Thyroid gland (tissue), 4 donors: ENCODE data around the gene ETDB. TPM values are rescaled to one million over a fixed set of nuclear protein-coding genes. Genes with fewer than 3 reads are reported as not detected.

Experiments used
- total RNA-seq, 4 donors: library from RNA; depleted of rRNA; stranded (reverse); fragments of >200 nt; gene quantifications; one replicate each; pipeline ENCODE4 v1.2.3, GENCODE V29; 2016

ETDB gene
- total RNA-seq, 4 donors from 2014 or later, result not detected

Other genes with a start within 250 kb of the ETDB start
- 10 to 100 TPM; 11.5 to 19.8 (median 13.3) TPM for gene MOSPD1, start 205.3 kb downstream of the ETDB start, total RNA-seq
- 1 to 10 TPM; 1.8 to 7.5 (median 6.3) TPM for gene SMIM10, start 129.5 kb downstream of the ETDB start, total RNA-seq
- 10 to 100 TPM in 1 of 4 donors, 1 to 10 TPM in 3; 5.6 to 12.6 (median 8.1) TPM for gene RTL8B, start 98.0 kb downstream of the ETDB start, total RNA-seq
- gene RTL8C, start 88.2 kb downstream of the ETDB start, total RNA-seq, result 10 to 100 TPM; 43.0 to 78.7 (median 58.6) TPM
- 10 to 100 TPM; 18.9 to 50.8 (median 27.2) TPM for gene RTL8A, start 68.4 kb downstream of the ETDB start, total RNA-seq
- 1 to 10 TPM; 1.1 to 6.0 (median 3.2) TPM for gene SMIM10L2B, start 21.8 kb downstream of the ETDB start, total RNA-seq
- not detected for gene CT55, start 50.9 kb upstream of the ETDB start, total RNA-seq
- gene ETDA, start 131.5 kb upstream of the ETDB start, total RNA-seq, result not detected
- gene ETDC, start 189.0 kb upstream of the ETDB start, total RNA-seq, result not detected
- gene ZNF75D, start 223.6 kb upstream of the ETDB start, total RNA-seq, result 10 to 100 TPM; 16.2 to 19.7 (median 17.1) TPM
- 10 to 100 TPM; 13.6 to 22.7 (median 17.3) TPM for gene ZNF449, start 224.3 kb upstream of the ETDB start, total RNA-seq